Glomerular visceral epithelial cell (primary cell): Measurements from ENCODE around the gene CEND1.
A peak's percentile ranks its signal among the peaks of the same experiment; 100 is the strongest.

ENCODE experiments used
- DNase-seq: peaks from one replicate; pipeline ENCODE4 v3.0.0-alpha.2; 2016; ENCODE audit errors: extremely low spot score

The CEND1 gene

DNA sequence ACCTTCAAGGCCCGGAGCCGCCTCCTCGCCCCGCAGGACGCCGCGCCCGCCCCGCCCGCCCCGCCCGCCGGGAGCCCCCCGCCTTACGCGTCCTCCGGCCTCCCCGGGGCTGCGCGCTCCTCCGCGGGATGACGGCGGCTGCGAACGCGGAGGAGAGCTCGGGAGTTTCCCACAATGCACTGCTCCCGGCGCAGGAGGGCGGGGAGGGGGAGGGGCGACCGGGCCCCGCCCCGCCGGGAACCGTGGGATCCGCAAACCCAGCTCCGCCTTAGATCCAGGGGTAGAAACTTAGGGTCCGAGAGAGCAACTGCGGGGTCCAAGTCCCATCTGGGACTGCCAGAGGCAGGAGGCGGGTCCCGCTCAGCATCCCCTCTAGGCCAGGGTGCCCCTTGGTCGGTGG, at the start of gene CEND1:
TSS of gene CEND1 (minus strand) at position 148 of the 400 bp plus-strand sequence. CDS start 1,514 bp downstream, outside the sequence.
- no peak for DNase-seq

DNA sequence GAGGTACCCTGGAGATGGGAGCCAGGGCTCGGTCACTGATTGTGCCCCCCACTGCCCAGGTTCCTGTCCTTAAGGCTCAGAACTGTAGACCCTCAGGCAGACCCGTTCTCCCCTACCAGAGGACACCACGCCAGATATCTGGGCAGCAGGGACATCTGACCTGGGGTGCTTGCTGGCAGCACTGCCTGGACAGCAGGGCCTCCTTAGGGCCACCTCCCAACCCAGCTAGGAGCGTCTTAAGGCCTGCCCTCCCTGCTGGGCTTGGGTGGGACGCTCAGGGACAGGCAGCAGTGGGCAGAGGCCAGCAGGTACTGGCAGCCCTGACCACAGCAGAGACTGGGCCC, 49.4 kb upstream of the CEND1 start:
- DNase-seq, result no peak

DNA sequence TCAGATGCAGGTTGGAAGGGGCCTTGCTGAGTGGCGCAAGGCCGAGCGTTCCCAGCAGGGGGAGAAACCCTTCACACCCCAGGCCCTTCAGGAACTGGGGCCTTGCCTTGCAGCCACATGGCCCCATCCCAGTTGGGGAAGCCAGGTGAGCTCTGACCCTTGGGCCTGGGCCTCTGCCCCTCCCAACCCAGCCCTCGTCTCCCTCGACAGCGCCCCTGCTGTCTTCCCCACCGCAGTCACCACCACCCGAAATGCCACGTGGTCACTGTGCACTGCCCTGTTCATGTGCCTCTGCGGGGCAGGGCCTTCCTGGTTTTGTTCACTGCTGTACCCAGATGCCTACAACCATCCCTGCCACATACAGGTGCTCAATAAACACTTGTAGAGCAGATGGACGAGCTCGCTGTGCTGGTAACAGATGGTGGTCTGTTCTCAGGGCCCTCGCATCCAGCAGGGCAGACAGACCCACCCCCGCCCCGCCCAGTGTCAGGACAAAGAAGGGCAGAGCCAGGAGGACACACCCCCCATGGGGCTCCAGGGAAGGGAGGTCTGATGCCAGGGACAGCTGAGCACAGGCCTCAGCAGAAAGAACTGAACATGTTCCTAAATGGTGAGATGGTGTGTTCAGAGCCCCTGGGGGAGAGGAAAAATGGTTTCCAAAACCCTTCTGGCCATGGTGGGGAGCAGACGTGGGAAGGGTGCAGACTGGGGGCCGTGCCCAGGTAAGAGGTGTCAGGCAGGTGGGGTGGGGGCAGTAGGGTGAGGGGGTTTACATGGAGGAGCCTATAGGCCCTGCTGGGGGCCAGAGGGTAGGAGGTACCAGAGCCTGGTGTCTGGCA, 48.8 kb upstream of the CEND1 start:
- DNase-seq, result no peak

DNA sequence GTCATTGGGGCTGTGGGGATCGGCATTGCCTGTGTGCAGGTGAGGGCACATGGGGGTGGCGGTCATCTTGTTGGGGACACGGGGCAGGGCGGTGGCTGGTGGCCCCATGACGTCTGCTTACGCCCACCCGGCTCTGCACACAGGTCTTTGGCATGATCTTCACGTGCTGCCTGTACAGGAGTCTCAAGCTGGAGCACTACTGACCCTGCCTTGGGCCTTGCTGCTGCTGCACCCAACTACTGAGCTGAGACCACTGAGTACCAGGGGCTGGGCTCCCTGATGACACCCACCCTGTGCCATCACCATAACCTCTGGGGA, 48.1 kb upstream of the CEND1 start:
- no peak for DNase-seq

DNA sequence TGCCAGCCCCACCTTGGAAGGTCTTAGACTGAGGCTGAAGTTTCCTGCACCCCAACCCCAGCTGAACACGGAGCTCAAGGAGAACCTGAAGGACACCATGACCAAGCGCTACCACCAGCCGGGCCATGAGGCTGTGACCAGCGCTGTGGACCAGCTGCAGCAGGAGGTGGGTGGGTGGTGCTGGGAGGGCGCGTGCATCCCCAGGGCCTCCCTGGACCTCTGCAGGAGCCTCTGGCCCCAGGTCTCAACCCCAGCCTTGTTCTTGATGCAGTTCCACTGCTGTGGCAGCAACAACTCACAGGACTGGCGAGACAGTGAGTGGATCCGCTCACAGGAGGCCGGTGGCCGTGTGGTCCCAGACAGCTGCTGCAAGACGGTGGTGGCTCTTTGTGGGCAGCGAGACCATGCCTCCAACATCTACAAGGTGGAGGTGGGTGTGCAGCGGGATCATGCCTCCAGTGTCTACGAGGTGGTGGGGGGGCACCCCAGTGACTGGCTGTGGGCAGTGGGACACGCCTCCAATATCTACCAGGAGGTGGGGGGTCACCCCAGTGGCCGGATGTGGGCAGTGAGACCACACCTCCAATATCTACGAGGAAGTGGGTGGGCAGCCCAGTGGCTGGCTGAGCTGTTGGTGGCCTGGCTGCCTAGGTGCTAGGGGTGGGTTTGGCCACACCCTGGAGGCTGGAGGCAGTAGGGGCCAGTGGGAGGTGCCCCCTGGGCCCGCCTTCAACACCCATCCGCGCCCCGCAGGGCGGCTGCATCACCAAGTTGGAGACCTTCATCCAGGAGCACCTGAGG, 47.5 kb upstream of the CEND1 start:
- no peak for DNase-seq

- no peak for DNase-seq
Measured at GRCh38 chr11:836700-837099, 46.8 kb upstream of the CEND1 start.

DNA sequence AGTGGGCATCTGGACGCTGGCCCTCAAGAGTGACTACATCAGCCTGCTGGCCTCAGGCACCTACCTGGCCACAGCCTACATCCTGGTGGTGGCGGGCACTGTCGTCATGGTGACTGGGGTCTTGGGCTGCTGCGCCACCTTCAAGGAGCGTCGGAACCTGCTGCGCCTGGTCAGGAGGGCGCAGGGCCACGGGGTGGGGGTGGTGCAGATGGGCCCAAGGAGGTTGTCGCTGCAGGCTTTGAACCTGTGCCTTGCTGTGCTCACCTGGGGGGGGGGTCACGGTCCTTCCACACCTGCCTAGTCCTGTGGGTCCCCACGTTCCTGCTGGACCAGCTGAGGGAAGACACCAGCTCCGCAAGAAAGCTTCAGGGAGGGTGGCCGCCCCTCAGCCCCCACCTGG, 46.4 kb upstream of the CEND1 start:
- no peak for DNase-seq

- DNase-seq, result peak; percentile 97
Measured at GRCh38 chr11:834371-835316, 44.8 kb upstream of the CEND1 start.

GRCh38 chr11:833849-834311, 44.0 kb upstream of the CEND1 start:
- no peak for DNase-seq

DNA sequence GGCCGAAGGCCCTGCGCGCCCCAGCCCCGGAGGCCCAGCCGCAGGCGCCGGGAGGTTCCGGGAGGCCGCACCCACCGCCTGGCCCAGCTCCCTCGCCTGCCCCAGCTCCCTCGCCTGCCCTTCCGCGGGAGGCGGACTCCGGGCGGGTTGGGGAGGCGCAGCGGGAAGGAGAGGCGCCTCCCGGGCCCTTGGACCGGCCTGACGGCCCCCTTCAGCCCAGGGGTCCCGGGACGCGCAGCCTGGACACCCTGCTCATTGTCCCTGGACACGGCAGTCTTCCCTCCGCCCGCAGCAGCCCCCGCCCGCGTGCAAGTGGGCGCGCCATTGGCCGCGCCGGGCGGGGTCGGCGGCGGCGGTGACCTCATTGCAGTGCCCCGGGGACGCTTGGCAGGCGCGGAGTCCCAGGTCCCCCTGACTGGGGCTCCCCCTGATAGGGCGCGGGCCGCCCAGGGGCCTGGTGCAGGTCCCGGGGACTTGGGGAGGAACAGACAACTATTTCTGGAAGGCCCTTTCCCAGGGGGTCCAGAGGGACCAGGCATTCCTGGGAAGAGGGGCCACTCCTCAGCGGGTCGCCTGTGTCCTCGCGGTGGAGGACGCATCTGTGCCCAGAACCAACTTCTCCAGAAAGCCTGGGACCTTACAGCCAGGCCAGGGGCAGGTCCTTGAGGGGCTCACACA, 43.4 kb upstream of the CEND1 start:
- DNase-seq, result peak; percentile 63

DNA sequence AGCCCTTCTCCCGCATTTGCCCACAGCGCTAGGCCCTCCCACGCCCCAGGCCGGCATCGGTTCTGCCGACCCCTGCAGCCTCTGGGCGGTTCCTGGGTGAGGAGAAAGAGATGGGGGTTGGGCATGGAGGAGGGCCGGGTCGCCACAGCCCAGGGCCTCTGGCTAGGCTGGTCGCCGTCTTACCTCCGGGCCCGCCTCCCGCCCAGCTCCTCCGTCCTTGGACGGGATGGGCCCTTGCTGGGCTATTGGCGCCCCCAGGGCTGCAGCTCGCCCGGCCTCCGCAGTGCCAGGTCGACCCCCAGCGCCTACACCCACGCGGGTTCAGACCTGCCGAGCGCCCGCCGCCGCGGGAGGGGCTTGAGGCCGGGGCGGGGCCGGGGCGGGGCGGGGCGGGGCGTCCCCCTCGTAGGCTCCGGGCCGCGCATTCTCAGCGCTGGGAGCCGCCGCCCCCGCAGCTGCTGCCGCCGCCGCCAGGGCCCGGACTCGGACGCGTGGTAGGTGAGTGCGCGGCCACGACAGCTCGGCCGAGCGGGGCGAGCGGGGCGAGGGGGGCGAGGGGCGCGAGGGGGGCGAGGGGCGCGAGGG, 42.7 kb upstream of the CEND1 start, which contains the start of gene CD151:
TSS of gene CD151 (plus strand) at position 424 of the 585 bp plus-strand sequence. CDS start 3,118 bp downstream, outside the sequence.
- DNase-seq, result peak; percentile 72

DNA sequence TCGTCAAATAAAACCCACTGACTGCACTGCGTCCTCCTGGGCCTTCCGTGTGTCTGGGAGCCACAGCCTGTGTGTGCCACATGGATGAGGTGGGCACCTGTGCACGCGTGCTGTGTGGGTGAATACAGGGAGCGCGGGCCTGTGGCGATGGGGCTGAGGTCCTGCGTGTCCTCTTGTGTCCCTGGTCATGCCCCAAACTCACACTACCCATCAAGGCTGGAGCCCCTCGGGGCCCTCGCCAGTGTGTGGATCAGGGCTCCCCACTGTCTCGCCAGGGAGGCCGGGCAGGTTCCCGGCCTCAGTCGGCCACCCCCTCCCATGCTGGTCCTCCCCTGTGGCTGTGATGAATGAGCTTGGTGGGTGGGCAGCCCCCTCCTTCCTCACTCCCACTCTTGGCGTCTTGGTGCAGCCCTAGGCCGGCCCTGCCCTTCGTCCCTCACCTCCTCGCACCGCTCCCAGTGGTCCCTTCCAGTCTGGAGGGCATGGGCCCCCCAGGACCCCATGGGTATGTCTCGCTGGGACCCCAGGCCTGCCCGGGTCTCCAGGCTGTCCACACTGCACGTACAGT, 42.2 kb upstream of the CEND1 start:
- DNase-seq, result no peak

GRCh38 chr11:831118-831864, 41.4 kb upstream of the CEND1 start:
- peak; percentile 83 for DNase-seq

DNA sequence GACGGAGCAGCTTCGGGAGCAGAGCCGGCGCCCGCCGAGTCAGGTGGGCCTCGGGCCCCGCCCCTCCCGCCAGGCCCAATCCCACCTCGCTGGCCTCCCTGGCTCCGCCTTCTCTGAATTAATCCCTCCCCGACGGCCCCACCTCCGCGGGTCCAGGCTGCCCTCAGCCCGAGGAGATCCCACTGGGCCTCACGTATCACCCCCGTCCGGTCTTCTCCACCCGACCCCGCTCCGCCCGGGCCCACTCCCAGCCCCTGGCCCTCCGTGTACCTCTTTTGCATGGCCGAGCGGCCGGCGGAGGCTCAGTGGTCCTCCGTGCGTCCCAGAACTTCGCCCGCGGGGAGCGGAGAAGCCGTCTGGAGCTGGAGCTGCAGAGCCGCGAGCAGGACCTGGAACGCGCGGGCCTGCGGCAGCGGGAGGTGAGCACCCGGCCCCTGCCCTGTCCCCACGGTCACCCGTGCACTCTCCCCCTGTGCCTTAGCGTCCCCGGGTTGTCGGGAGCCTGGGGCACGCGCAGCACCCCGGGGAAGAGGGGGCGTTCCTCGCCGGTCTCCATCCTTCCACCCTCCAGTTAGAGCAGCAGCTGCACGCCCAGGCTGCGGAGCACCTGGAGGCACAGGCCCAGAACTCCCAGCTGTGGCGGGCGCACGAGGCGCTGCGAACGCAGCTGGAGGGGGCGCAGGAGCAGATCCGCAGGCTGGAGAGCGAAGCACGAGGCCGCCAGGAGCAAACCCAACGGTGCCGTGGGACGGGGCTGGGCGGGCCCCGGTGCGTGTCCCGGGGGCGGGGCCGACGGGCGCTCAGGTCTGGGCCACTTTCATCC, 40.6 kb upstream of the CEND1 start:
- DNase-seq, result peak; percentile 61

DNA sequence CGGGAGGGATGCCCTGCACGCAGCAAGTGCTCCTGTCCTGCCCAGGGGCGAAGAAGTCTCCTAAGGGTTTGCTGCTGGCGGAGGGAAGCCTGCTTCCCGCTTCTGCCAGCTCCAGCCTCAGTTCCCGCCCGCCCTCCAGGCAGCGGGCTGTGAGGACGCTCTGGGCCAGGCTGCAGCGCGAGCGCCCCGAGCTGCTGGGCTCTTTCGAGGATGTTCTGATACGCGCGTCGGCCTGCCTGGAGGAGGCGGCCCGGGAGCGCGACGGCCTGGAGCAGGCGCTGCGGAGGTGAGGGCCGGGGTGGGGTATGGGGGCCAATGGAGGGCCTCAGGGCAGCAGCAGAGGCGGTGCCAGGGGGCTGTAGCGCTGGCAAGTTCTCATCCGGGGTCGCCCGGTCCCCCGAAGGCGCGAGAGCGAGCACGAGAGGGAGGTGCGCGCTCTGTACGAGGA, 40.0 kb upstream of the CEND1 start:
- DNase-seq, result no peak

- peak; percentile 75 for DNase-seq
Measured at GRCh38 chr11:829176-829846, 39.4 kb upstream of the CEND1 start.

GRCh38 chr11:828506-829175, 38.8 kb upstream of the CEND1 start:
- no peak for DNase-seq

DNA sequence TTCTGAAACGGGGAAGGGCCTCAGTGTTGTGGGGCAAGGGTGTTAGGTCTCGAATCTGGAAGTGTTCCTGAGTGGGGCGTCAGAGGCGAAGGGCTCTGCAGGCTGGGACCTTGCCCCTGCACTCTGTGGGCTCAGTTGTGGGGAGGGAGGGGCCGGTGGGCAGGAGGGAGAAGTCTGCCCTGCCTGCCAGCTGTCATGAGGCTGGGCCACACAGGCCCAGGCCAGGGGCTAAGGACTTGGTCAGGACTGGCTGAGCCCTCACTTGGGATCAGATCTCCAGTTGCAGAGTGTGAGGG, 38.0 kb upstream of the CEND1 start, which contains the start of gene CRACR2B:
TSS of gene CRACR2B (plus strand) at position 23 of the 296 bp plus-strand sequence. CDS start 689 bp downstream, outside the sequence.
- DNase-seq, result no peak
